ENCODE results near the gene ARHGEF12.

Gene ARHGEF12

DNA sequence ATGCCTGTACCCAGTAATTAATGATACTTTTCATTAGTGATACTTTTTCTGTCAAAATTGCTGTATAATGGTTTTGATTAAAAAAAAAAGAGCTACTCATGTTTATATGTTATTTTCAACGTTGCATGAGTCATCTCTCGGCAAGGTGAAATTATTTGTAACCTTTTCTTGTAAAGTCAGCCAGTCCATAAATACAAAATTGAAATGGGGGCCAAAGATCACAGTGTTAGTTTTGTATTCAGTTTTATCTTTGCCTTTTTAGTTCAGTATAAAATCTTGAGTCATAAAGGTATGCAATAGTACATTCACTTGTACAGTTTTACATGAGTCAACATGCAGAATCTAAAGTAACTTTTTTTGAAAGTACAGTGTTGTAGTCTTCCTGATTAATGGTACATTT lies 4.3 kb downstream of the ARHGEF12 start:
- no peak overlapping the region for H3K4me3 ChIP-seq (ENCODE audit: low read length)
- DNase-seq (ENCODE audit: low read depth): no peak

DNA sequence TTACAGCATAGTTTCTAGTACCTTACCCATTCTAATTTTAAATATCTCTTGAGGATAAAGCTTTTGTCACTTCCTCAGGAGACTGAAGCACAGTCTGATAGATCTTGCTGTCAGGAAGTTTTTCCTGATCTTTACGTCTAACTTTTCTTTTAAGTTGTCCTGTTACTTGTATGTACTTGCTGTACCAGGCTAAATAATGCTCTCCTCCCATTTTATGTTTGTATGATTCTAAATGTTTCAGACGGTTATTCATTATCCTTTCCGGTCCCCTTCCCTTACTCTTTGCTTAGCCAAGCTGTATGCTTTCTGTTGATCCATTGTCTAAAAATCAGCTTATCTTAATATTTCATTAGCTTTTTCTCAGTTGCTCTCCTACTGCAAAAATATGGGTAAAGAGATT lies 6.0 kb downstream of the ARHGEF12 start:
- DNase-seq (ENCODE audit: low read depth): no peak
- no peak overlapping the region for H3K4me3 ChIP-seq (ENCODE audit: low read length)
- TF ChIP-seq, protein P1, sequence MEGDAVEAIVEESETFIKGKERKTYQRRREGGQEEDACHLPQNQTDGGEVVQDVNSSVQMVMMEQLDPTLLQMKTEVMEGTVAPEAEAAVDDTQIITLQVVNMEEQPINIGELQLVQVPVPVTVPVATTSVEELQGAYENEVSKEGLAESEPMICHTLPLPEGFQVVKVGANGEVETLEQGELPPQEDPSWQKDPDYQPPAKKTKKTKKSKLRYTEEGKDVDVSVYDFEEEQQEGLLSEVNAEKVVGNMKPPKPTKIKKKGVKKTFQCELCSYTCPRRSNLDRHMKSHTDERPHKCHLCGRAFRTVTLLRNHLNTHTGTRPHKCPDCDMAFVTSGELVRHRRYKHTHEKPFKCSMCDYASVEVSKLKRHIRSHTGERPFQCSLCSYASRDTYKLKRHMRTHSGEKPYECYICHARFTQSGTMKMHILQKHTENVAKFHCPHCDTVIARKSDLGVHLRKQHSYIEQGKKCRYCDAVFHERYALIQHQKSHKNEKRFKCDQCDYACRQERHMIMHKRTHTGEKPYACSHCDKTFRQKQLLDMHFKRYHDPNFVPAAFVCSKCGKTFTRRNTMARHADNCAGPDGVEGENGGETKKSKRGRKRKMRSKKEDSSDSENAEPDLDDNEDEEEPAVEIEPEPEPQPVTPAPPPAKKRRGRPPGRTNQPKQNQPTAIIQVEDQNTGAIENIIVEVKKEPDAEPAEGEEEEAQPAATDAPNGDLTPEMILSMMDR (conservative IDR thresholded peaks at IDR 0.05; ENCODE audit: low read depth, low read length): no peak

More for the DNA sequence above, 4.3 kb downstream of the ARHGEF12 start:
- TF ChIP-seq, protein P1 (conservative IDR thresholded peaks at IDR 0.05; ENCODE audit: low read depth, low read length): no peak

DNA sequence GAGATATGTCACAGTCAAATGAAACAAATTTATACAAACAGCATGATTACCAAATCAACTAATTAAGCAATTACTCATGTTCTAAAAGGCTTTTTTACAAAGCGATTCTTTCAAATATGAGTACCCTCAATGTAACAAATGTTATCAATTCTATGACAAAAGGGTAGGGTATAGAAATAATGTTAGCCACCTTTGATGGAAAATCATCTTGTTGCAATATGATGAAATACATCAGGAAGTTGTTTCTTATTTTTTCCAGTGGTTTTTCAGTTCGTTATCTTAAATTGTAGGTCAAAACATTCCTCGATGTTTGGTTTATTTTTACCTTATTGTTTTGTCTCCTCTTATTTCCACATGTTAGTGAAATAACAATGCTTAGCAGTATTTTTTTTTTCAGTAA lies 6.5 kb downstream of the ARHGEF12 start:
- TF ChIP-seq, protein P1 (conservative IDR thresholded peaks at IDR 0.05; ENCODE audit: low read depth, low read length): no peak
- no peak overlapping the region for H3K4me3 ChIP-seq (ENCODE audit: low read length)
- DNase-seq (ENCODE audit: low read depth): no peak

DNA sequence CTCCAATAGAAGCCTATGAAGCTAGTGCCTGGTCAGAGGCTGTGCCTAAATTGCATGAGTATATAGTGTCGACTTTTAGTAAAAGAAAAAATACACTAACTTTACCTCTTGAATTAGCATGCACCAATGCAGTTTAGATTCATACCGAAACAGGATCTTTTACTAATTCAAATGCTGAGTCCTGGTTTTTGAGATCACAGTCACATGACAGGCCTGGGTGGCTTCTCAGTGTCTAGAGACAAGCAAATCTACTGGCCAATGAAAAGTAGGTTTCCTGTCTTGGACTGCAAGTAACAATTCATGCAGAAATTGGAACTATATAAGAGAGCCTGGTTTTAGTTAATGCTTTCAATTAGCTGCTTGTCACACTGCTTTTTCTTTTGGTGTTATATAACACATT lies 7.2 kb downstream of the ARHGEF12 start:
- TF ChIP-seq, protein P1 (conservative IDR thresholded peaks at IDR 0.05; ENCODE audit: low read depth, low read length): no peak
- DNase-seq (ENCODE audit: low read depth): no peak
- H3K4me3 ChIP-seq (ENCODE audit: low read length): no peak overlapping the region

DNA sequence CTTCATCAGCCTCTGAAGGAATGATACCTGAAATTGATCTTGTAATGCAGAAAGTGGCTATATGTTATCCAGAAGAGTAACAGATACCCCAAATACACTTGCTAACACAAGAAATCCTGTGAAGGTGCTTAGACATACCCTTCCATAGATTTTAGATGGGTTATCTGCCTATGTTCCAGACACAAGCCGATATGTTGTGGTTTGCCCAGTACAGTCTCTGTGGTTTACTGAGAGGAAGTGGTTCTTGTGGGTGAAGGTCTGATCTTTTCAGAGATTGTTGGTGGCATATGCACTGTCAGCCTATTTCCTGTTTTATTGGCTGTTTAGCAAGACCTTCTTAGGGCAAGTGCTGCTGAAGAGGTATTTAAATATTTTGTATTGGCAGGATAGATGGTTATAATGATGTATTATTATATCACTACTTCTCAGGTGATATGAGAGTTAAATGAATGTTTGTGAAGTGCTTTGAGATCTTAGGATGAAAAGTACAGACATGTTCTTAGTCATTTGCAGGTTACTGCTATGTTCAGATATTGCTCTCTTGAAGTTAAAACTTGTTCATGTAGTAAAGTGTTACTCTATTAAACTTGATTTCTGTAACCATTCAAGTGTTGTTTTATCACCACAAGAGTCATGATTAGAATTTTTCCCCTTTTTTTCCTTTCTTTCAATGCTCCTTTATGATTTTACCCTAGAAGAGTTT lies 8.2 kb downstream of the ARHGEF12 start:
- H3K4me3 ChIP-seq (ENCODE audit: low read length): no peak overlapping the region
- TF ChIP-seq, protein P1 (conservative IDR thresholded peaks at IDR 0.05; ENCODE audit: low read depth, low read length): no peak
- no peak for DNase-seq (ENCODE audit: low read depth)

DNA sequence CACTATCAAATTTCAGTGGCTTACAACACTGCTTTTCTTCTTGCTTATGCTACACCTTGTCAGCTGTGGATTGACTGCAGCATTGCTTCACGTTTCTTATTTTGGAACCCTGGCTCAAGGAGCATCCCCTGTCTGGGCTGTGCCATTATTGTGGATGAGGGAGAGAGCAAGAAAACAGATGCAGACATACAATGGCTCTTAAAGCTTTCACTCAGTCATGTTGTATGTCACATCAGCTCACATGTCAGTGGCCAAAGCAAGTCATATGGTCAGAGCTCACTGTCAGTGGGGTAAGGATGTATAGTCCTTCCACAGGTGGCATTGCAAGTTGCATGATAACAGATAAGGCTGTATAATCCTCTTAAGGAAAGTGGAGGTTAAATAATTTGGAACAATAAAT lies 10.0 kb downstream of the ARHGEF12 start:
- H3K4me3 ChIP-seq (ENCODE audit: low read length): no peak overlapping the region
- no peak for DNase-seq (ENCODE audit: low read depth)
- TF ChIP-seq, protein P1 (conservative IDR thresholded peaks at IDR 0.05; ENCODE audit: low read depth, low read length): no peak

DNA sequence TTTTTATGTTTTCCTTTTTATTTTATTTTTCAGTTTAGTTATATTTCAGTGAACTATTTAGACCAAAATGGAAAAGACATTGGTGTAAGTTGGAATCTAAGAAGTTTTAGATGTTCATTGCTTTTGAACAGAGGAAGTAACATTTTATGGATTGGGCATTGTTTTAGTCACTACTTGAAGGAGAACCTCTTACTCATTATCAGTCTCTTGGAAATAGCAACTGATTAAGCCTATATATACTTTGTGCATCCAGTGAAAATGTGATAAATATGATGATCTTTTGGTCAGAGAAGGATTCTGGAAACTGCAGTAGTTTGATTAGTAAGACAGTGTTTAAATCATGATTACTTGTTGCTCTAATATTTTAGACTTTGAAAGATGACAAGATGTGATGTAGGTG lies 14.4 kb downstream of the ARHGEF12 start:
- DNase-seq (ENCODE audit: low read depth): no peak
- no peak overlapping the region for H3K4me3 ChIP-seq (ENCODE audit: low read length)
- TF ChIP-seq, protein P1 (conservative IDR thresholded peaks at IDR 0.05; ENCODE audit: low read depth, low read length): no peak
